GM23248 (cell line): ENCODE data around the gene TCTN3.

ENCODE experiments used
- EZH2 ChIP-seq: fragments of 200-600 bp; sonication (generic); IDR thresholded peaks from 2 replicates; pipeline ENCODE4 v1.6.1; 2018; ENCODE audit warnings: antibody characterized with exemption, mild to moderate bottlenecking; ENCODE audit not compliant: insufficient read depth, poor library complexity, severe bottlenecking
- EZH2phosphoT487 ChIP-seq: fragments of 200-600 bp; sonication (generic); IDR thresholded peaks from 2 replicates; pipeline ENCODE4 v1.6.1; 2018; ENCODE audit warnings: antibody characterized with exemption, moderate library complexity, mild to moderate bottlenecking, low read depth; ENCODE audit not compliant: insufficient read depth

DNA sequence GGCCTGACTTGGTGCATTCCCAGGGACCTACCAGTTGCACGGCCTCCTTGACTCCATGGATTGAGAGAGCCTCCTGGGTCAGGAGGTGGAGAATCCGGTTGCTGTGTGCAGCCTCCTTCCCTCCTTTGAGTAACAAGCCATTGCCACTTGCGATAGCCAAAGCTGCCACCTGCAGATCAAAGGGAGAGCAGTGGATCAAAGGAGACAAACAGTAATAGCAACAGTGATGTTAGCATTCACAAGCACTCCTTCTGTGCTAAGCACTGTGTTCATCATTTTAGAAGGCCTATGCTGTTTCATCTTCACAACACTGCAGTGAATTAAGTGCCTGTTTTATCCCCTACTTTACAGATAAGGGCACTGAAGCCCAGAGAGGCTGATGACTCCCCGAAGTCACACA is 77.3 kb downstream of the TCTN3 start:
- TF ChIP-seq EZH2 = no peak
- no peak for TF ChIP-seq EZH2phosphoT487
